GM21367 (cell line): Measurements from ENCODE around the gene LRP5.
"Not testable (repeated sequence)": the region's sequence is repeated elsewhere in the genome, so short reads cannot be mapped to it uniquely, and the experiment has no call there.

Experiments
- ATAC-seq: cut with Tn5 transposase; IDR thresholded peaks from one replicate; pipeline ENCODE4 v1.9.1; 2021; ENCODE audit not compliant: unreplicated experiment

LRP5 gene

GRCh38 chr11:68460741-68461574 lies 148.6 kb downstream of the LRP5 start, which contains the start of gene PPP6R3:
Gene PPP6R3, plus strand, starts transcription at chr11:68460752. Its CDS starts 76,913 bp downstream, at chr11:68537665.
- ATAC-seq = peak; percentile 27

- ATAC-seq = no peak
These were observed 149.2 kb downstream of the LRP5 start for GRCh38 chr11:68461575-68461917.

- ATAC-seq = no peak
These were observed 151.3 kb downstream of the LRP5 start for GRCh38 chr11:68463714-68464113.

- no peak for ATAC-seq
These were observed 154.9 kb downstream of the LRP5 start for GRCh38 chr11:68467201-68467834.

GRCh38 chr11:68468217-68468828 lies 155.9 kb downstream of the LRP5 start:
- ATAC-seq = no peak

GRCh38 chr11:68469122-68469521 lies 156.7 kb downstream of the LRP5 start:
- ATAC-seq = no peak

GRCh38 chr11:68469642-68470041 lies 157.3 kb downstream of the LRP5 start:
- ATAC-seq = no peak

- no peak for ATAC-seq
These were observed 158.0 kb downstream of the LRP5 start for GRCh38 chr11:68470304-68470811.

- no peak for ATAC-seq
These were observed 159.3 kb downstream of the LRP5 start for GRCh38 chr11:68471360-68472340.

GRCh38 chr11:68472778-68473177 lies 160.4 kb downstream of the LRP5 start:
- no peak for ATAC-seq

- ATAC-seq = no peak
These were observed 161.3 kb downstream of the LRP5 start for GRCh38 chr11:68473693-68474092.

- not testable (repeated sequence) for ATAC-seq
These were observed 163.2 kb downstream of the LRP5 start for GRCh38 chr11:68475626-68476025.

- ATAC-seq = no peak
These were observed 167.0 kb downstream of the LRP5 start for GRCh38 chr11:68479390-68479789.

- ATAC-seq = no peak
These were observed 167.8 kb downstream of the LRP5 start for GRCh38 chr11:68480193-68480592.

GRCh38 chr11:68480852-68481510 lies 168.6 kb downstream of the LRP5 start:
- ATAC-seq = no peak

GRCh38 chr11:68481579-68482240 lies 169.3 kb downstream of the LRP5 start:
- ATAC-seq = no peak

- no peak for ATAC-seq
These were observed 176.2 kb downstream of the LRP5 start for GRCh38 chr11:68488623-68489022.

GRCh38 chr11:68495220-68495729 lies 182.9 kb downstream of the LRP5 start:
- no peak for ATAC-seq

GRCh38 chr11:68495872-68496271 lies 183.5 kb downstream of the LRP5 start:
- ATAC-seq = no peak
